GM19395 (cell line): ENCODE data around the gene DLG5.
A peak's percentile ranks its signal among the peaks of the same experiment; 100 is the strongest.

Source experiments
- ATAC-seq: cut with Tn5 transposase; IDR thresholded peaks from one replicate; pipeline ENCODE4 v1.9.1; 2021; ENCODE audit warnings: mild to moderate bottlenecking, moderate library complexity; ENCODE audit not compliant: unreplicated experiment

Gene DLG5

DNA sequence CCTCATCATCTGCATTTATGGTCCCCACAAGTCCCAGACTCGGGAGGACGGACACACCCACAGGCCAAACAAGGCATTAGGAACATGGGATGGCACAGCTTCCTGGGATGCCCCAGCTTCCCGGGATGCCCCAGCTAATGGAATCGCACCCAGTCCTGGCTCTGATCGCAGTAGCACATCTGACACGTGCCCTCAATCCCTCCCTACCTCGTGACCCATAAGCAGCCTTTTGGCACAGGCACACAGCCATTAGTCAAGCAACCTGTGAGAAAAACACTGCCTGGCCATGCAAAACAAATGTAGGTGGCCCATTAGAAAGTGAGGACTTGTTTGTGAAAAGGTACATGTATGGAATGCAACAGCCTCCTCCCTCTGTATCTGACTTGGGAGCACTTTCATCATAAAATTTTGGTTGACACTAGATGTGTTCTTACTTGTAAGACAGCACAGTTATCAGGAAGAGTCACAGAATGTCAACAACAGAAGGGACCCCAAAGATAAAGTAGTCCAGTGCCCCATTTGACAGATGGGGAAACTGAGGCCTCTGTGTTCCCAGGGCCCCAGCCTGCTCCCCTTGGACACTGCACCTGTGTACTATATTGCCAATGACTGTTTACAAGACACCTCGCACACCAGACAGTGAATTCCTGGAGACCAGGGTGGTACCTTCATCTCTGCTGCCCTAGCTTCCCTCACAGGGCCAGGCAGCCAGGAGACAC lies 34.4 kb downstream of the DLG5 start:
- no peak for ATAC-seq

DNA sequence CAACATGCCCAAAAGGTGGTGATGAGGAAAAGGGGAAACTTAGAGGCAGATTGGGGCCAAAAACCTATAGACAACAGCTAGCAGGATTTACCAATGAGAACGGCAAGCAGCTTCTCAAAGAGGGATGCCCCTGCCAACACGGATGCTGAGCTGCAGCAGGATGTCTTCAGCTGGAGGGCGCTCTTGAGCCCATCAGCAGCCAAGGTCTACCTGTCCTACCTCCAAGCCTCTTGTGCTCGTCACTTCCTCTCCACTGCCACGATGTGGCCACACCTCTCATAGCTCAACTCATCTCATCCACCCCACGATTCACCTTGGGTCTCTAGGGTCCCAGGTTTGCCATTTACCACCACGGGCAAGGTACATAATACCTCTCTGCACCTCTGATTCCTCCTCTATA lies 36.5 kb downstream of the DLG5 start:
- no peak for ATAC-seq

DNA sequence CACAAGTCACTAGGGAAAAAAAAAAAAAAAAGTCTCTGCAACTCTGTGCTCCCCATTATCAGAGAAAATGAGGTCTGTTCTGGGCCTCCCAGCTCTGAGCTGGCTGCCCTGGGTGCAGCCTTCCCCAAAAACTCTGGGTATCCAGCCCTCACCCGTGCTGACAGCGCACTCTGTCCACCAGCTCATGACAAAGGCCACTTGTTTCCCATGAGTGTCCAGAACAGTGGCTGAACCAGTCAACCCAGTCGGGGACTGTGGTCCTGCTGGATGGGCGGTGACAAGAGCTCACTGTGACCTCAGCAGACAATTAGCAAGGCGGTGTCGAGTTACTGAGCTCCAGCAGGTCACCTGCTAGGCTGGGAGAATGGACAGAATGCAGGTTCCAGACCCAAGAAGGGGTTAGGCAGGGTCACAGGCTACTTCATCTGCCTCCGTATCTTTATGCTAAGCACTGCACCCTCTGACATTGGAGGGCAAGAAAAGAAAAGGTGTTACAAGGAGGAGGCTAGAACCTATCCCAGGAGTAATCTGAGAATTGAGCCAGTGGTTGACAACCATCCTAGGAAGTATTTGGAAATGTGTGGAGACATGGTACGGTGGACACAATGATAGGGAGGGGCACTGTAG lies 37.2 kb downstream of the DLG5 start:
- no peak for ATAC-seq

DNA sequence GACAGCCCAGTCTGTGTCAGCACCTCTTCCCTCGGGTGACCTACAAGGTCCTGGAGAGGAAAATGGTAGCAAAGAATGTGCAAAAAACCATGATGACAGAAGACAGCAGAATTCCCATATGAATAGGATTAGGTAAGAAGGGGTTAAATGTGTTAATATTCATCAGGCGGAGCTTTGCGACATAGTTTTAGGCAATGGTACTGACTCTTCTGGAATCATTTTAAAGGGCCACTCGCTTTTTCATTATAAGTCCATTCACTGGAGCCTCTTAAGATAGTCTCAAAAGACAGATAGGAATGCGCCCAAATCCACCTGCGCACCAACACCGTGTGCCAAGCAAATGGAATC lies 38.2 kb downstream of the DLG5 start:
- no peak for ATAC-seq

DNA sequence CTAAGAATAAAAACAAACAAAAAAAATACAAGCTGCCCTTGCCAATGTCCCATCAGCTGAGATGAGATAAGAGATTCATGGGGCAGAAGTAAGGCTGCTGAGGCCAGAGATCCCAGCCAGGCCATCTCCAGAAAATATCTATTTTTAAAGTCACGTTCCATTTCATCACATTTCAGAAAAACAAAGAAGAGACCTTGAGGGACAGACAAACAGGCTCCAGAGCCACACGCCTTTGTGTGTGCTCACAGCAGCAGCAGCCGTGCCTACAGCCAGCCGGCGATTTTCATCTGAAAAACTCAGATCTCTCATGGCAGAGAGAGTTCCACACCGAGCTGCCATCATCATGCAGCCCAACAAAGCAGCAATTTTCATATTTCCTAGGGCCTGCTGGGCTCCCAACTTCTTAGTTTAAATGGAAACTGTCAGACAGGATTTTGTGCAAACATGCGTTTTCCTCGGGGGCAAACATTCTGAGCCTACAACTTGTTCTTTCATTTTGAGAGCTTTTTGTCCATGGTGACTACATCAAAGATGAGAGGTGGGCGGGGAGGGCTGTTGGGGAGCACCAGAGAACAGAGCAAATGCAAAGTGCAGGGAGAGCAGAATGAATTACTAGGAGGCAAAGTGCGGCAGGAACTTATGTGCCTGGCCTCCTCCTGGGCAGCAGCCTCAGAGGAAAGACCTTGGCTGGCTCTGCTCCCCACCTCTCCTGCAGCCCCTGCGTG lies 38.8 kb downstream of the DLG5 start:
- ATAC-seq: no peak

DNA sequence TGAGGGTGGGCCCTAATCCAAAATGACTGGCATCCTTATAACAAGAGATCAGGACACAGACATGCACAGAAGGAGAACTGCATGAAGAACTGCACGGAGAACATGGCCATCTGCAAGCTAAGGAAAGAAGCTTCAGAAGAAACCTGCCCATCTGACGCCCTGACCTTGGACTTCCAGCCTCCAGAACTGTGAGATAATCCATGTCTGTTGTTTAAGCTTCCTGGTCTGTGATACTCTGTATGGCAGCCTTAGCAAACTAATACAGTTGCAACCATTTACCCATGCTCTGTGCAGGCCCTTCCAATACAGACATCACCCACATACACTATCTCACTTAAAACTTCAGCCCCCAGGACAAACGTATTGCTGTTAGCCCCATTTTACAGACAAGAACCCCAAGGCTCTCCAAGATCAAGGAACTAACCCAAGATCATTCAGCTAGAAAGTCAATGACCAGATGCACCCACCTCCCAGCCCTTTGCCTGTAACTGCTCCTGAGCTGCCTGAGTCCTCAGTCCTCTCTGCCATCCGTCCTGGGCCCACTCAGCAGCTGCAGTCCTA lies 39.7 kb downstream of the DLG5 start:
- no peak for ATAC-seq

DNA sequence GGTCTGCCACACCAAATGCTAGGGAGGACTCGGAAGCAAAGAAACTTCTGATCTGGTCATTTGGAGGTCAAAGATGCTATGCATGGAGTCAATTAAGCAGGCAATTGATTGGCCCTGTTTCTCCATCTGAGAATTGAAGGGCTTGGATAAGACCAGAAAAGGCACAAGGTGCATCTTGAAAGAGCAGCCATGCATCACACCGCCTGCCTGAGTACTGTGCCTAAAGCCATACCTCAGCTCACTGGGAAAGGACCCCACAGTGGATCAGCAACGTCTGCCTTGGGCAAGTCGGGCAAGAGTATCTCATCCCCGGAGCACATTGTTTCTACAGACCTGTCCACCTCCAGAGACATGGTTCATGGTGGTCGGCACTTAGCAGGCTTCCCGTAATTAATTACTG lies 42.4 kb downstream of the DLG5 start:
- ATAC-seq: no peak

DNA sequence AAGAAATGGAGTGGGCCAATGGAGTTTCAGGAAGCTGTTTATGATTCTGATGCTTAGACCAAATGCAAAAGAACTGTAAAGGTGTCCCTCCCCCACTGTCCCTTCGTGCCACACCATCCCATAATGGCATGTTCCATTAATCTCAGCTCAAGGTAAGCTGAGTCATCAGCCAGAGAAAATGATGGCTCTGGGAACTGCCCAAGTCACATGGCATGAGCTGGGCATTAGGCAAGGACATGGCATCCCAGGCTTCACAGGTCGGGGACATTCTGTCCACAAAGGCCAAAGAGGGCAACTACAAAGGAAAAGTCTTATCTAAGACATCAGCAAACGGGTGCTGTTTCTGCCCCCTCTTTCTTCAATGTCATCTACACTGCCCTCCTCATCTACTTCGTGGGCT lies 44.9 kb downstream of the DLG5 start:
- ATAC-seq: no peak

DNA sequence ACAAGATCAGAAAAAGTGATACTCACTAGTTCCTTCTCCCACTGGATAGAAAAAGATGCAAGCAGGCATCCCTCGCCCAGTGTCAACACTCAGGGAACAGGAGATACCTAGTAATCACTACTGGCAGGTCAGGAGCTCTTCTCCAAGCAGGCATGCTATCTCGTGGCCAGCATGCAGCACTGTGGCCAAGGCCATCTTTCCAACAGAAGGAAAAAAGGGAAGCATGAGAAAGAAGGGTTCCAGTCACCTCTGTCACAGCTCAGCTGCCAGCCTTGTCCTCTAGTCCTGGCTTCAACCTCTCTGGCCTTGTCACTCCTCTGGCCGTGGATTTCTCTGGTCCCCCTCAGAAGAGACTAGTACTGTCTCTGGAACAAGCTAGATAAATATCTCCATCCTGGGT lies 45.3 kb downstream of the DLG5 start:
- no peak for ATAC-seq

DNA sequence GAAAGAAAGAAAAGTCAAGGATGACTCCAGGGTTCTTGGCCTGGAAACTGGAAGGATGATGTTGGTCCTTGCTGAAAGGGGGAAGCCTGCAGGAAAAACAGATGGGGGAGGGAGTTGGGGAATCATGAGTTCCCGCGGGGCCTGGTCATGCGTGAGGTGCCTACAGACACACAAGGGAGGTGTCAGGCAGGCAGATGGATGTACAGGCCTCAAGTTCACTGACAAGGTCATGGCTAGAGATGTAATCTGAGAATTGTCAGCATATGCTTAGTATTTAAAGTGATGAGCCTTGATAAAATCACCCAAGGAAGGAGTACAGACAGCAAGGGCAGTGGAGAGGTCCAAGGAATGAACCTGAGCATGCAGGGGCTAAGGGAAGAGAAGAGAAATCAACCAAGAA lies 46.8 kb downstream of the DLG5 start:
- no peak for ATAC-seq

DNA sequence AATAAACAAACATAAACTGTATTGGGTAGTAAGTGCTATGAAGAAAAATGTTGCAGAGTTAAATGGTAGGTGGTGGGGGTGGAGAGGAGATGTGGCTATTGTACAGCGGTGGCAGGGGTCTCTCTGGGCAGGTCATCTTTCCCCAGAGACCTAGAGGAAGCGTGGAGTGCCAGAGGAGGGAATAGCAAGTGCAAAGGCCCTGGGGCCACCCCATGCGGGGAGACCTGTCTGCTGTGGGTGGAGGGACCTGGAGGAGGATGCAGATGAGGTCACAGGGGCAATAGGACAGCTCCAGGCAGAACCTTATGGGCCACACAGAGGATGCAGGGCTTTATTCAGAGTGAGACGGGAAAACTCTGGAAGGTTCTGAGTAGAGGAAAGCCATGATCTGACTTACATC lies 47.5 kb downstream of the DLG5 start:
- ATAC-seq: no peak

DNA sequence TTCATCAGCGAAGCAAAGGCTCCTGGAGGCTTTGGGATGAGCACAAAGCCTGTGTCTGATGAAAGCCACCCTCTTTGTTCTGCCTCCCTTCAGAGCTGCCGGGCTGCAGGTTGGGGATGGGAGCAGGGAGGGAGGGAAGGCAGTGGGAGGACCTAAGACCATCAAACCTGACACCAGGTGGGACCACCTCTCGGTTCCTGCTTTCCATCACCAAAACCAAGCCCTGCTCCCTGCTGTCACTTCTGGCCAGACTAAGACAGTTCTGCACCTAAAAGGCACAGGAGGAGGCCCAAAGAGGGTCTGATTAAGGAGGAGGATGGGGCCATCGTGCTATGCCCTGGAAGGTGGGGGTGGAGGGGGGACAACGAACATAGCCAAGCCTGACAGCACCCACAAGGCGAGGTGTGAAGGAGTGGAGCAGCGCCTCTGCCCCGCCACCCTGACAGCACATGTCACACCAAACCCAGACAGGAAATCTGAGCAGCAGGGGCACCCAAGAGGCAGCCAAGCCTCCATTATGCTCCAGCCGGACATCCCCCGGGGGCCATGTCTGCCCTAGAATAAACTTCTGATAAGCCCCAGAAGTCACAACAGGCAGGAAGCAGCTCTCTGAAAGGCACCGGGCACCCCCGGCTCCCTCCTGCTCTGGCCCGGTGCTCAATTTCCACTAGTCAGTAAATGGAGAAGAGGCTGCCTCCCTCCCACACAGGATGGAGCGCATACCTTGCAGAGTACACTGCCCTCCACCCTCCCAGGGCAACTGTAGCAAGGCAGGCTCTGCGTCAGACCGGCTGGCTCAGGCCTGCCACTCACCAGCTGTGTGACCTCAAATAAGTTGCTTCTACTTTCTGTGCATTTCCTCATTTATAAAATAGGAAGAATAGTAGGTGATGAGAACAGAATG lies 48.9 kb downstream of the DLG5 start:
- ATAC-seq: no peak

DNA sequence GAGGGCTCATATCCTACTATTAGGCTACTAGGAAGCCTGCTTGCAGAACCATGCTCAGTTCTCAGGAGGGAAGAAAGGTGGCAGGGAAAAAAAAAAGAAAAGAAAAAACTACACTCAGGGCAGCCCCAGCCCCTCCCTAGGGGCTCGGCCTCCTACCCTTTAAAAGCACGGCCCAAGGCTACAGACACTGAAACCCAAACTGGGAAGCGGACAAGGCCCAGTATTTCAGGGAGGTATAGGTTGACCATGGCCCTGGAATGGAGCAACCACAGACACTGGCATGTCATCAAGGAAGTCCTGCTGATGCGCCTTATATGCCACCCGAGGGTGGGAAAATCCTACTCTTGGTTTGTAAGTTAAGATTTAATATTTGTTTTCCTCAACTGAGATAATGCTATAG lies 50.8 kb downstream of the DLG5 start:
- no peak for ATAC-seq

DNA sequence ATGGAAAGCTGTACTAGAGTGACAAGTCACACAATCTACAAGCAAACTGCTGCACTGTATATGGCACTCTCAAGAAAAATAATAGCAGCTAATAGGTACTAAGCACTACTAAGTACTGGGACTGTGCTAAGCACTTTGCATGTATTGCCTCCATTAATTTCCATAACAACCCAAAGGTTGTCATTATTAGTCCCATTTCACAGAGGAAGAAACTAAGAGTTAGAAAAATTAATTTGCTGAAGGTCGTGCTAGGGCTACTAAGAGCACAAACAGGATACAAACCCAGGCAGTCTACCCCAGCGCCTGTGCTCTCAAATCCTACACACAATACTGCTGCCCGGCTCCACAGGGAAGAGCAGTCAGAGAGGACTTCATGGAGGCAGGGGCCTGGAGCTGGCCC lies 51.7 kb downstream of the DLG5 start:
- ATAC-seq: no peak

DNA sequence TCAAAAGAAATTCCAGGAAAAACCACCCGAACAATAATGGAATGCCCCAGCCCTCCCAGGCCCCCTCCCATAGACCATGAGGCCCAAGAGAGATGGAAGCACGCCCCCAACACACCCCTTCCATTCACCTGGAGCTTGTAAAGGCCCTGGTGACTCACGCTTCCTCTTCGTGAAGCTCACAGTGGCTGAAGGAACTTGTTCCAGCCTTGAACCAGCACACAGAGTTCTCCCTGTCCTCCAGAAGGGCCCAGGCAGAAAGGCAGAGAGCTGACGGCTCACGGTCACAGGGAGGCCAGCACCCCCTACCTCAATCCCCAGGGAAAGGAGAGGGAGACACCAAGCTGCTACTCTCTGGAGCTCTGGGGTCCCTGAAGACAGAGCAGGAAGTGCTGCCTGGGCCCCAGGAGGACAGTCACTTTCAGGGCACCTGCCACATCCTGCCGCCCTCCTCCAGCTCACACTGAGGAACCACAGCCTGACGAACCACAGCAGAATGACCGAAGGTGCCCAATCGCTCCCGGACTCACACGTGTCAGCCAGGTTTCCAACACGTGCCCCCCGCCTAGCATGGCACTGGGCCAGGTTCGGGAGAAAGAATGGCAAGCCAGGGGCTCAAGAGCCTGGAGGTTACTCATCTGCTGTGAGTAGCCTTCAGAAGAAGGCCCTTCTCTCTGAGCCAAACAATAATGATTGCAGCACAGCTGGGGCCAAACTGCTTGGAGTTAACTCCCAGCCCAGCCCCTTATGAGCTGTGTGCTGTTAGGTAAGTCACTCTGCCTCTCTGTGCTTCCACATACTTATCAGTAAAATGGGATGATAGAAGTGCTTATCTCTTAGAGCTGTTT lies 52.8 kb downstream of the DLG5 start:
- ATAC-seq: peak; percentile 85

DNA sequence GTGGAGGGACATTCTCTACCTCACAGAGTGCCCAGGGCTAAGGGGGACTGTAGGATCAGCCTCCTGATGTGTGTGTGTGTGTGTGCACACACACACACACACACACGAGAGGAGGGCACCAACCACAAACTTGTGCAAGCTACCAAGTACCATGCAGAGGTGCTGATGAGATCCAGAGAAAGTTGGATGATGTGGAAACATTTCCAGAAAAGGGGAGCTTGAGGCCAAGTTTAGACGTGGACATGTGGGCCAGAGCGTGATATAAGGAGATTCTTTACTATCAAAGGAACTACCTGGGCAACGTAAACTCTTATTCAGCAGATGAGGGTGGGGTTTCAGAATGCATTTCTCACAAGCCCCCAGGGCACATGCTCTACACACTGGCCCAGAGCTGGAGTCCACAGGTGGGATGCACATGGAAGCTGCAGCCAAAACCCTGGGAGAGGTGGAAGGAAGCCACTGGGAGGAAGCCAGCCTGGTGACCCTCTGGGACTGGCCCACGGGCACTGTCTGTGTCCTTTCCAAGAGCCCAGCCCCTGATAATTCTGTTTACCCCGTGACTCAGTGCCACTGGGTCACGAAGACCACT lies 53.5 kb downstream of the DLG5 start:
- no peak for ATAC-seq

DNA sequence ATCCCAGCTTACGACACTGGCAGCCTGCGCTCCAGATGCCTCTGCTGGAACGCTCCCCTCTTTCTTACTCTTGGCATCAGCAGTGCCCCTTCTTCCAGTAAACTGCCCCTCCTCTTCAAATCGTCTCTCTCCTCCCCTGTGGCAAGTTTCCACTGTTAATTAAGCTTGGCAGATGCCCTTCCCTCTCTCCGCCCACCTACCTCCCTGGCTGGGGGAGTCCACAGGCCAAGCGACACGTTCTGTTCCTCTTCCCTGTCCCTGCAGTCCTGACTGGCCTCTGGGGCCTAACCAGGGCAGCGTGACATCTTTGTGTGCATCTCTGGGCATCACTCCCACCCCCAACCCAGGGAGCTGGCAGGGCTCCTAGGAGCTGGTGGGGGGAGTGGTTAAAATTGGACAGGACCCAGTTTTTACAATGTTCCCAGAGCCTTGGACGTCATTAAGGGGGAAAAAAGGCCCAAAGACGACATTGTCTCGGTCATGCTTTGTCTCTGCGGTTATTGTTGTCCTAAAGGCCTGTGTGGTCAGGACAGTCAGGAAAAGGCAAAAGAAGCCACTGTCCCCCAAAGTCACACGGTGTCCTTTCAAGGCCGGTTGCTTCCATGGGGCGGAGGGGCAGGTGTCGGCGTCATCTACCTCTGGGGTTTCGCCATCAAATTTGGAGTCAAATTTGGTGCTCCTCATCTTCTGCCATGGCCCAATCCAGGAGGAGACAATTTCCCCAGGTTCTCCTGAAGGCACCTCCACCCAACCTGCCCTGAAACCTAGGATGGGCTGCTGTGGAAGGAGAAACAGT lies 54.2 kb downstream of the DLG5 start:
- ATAC-seq: no peak

DNA sequence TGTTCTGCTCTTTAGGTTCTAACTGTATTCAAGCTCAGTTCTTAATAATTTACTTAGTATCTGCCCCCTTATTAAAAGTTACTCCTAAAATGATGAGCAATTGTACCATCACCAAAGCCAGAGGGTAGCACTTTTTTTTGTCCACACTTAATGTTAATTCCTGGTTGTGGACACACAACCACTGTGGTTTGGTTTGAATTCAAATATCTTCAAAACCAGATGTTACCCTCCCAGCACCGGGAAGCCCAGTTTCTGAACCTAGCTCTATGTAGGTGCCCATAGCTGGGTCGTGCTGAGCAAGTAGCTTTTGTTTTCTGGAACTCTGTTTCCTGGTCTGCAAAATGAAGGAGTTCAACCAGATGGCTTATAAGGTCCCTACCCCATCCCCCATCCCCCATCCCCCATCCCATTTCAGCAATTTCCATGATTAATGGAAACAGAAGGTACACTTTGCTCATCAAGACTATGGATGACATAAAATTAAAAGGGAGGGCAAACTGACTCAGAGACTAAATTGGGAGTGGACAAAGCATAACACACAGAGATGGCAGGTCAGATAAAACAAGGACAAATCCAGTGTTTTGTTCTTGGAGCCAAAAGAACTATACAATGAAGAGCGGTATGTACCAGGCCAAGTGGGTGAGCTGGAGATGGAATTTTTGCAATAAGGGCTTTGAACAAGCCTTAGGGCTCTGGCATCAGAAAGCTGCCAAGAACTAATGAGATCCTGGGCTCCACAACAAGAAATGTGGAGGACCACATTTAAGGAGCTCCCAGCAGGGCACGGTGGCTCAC lies 56.7 kb downstream of the DLG5 start:
- ATAC-seq: no peak
